ENCODE measurements around the gene BBS9.
"Not testable (repeated sequence)": the region's sequence is repeated elsewhere in the genome, so short reads cannot be mapped to it uniquely, and the experiment has no call there.

Gene BBS9

GRCh38 chr7:33484476-33484875 is 355.1 kb downstream of the BBS9 start:
- H3K9me3 ChIP-seq (ENCODE audit: control insufficient read depth, low read length); H3K18ac ChIP-seq (ENCODE audit: low read depth in 1 of 2, low read length in 2 of 2); H3K4ac ChIP-seq (ENCODE audit: low read depth in 1 of 2, low read length in 2 of 2); H2BK12ac ChIP-seq (ENCODE audit: low read length in 2 of 2); H2BK5ac ChIP-seq (ENCODE audit: low read depth, low read length, poor library complexity, severe bottlenecking); H3K79me1 ChIP-seq (replicated peaks; ENCODE audit: low read length, poor library complexity, severe bottlenecking); H3K4me1 ChIP-seq (ENCODE audit: control insufficient read depth, insufficient read depth, low read depth, low read length); H3K14ac ChIP-seq (ENCODE audit: low read length in 2 of 2); H3K27ac ChIP-seq (ENCODE audit: low read length, poor library complexity, severe bottlenecking); H3K4me2 ChIP-seq (ENCODE audit: low read length, poor library complexity, severe bottlenecking); DNase-seq; H3K9ac ChIP-seq (ENCODE audit: low read length); H2BK120ac ChIP-seq (ENCODE audit: low read depth, low read length); H2BK15ac ChIP-seq (ENCODE audit: low read depth, poor library complexity, severe bottlenecking); H3K23ac ChIP-seq (ENCODE audit: low read length in 2 of 2); H2AK5ac ChIP-seq (ENCODE audit: low read length, severe bottlenecking); H3K27me3 ChIP-seq (ENCODE audit: control insufficient read depth in 1 of 2, insufficient read depth in 1 of 2, low read length in 2 of 2); H2AFZ ChIP-seq (ENCODE audit: low read depth, low read length); H3K4me3 ChIP-seq (ENCODE audit: insufficient read depth in 1 of 2, low read depth in 1 of 2, low read length in 2 of 2); H4K91ac ChIP-seq (ENCODE audit: low read length); H4K8ac ChIP-seq (ENCODE audit: low read length); H3K36me3 ChIP-seq (ENCODE audit: control insufficient read depth in 1 of 2, insufficient read depth in 2 of 2, low read depth in 1 of 2, low read length in 2 of 2): not testable (repeated sequence)
- 33% methylated on average over 1 of the region's 1 CpG for WGBS

- H3K18ac ChIP-seq (ENCODE audit: low read depth in 1 of 2, low read length in 2 of 2) = no peak overlapping the region
- H2BK5ac ChIP-seq (ENCODE audit: low read depth, low read length, poor library complexity, severe bottlenecking) = no peak overlapping the region
- no peak overlapping the region for H3K4ac ChIP-seq (ENCODE audit: low read depth in 1 of 2, low read length in 2 of 2)
- H3K4me1 ChIP-seq (ENCODE audit: control insufficient read depth, insufficient read depth, low read depth, low read length) = no peaks in the 10 kb centered on the region
- H4K8ac ChIP-seq (ENCODE audit: low read length) = no peak overlapping the region
- peak; percentile 10 for DNase-seq
- no peak overlapping the region for H3K23ac ChIP-seq (ENCODE audit: low read length in 2 of 2)
- no peak overlapping the region for H3K4me3 ChIP-seq (ENCODE audit: insufficient read depth in 1 of 2, low read depth in 1 of 2, low read length in 2 of 2)
- H4K91ac ChIP-seq (ENCODE audit: low read length) = no peak overlapping the region
- no peaks in the 10 kb centered on the region for H3K9me3 ChIP-seq (ENCODE audit: control insufficient read depth, low read length)
- no peak overlapping the region for H2BK15ac ChIP-seq (ENCODE audit: low read depth, poor library complexity, severe bottlenecking)
- H3K4me2 ChIP-seq (ENCODE audit: low read length, poor library complexity, severe bottlenecking) = no peak overlapping the region
- H3K9ac ChIP-seq (ENCODE audit: low read length) = no peak overlapping the region
- 75% methylated on average over 4 of the region's 4 CpGs for WGBS
- H3K14ac ChIP-seq (ENCODE audit: low read length in 2 of 2) = no peak overlapping the region
- no peaks in the 10 kb centered on the region for H3K36me3 ChIP-seq (ENCODE audit: control insufficient read depth in 1 of 2, insufficient read depth in 2 of 2, low read depth in 1 of 2, low read length in 2 of 2)
- H2BK120ac ChIP-seq (ENCODE audit: low read depth, low read length) = no peak overlapping the region
- H3K27me3 ChIP-seq (ENCODE audit: control insufficient read depth in 1 of 2, insufficient read depth in 1 of 2, low read length in 2 of 2) = no peaks in the 10 kb centered on the region
- no peak overlapping the region for H2AK5ac ChIP-seq (ENCODE audit: low read length, severe bottlenecking)
- H2BK12ac ChIP-seq (ENCODE audit: low read length in 2 of 2) = no peak overlapping the region
- no peak overlapping the region for H2AFZ ChIP-seq (ENCODE audit: low read depth, low read length)
- no peak overlapping the region for H3K27ac ChIP-seq (ENCODE audit: low read length, poor library complexity, severe bottlenecking)
- H3K79me1 ChIP-seq (replicated peaks; ENCODE audit: low read length, poor library complexity, severe bottlenecking) = no peaks in the 10 kb centered on the region
Observed at GRCh38 chr7:33485747-33486493, 356.6 kb downstream of the BBS9 start.

- Histone ChIP-seq H3K4ac (ENCODE audit: low read depth in 1 of 2, low read length in 2 of 2) (no peak overlapping the region), H3K23ac (ENCODE audit: low read length in 2 of 2) (no peak overlapping the region), H2BK12ac (ENCODE audit: low read length in 2 of 2) (no peak overlapping the region), H3K9ac (ENCODE audit: low read length) (no peak overlapping the region), H3K9me3 (ENCODE audit: control insufficient read depth, low read length) (no peaks in the 10 kb centered on the region), H3K4me3 (ENCODE audit: insufficient read depth in 1 of 2, low read depth in 1 of 2, low read length in 2 of 2) (no peak overlapping the region), H2BK15ac (ENCODE audit: low read depth, poor library complexity, severe bottlenecking) (no peak overlapping the region), H3K14ac (ENCODE audit: low read length in 2 of 2) (no peak overlapping the region), H4K8ac (ENCODE audit: low read length) (no peak overlapping the region), H3K18ac (ENCODE audit: low read depth in 1 of 2, low read length in 2 of 2) (no peak overlapping the region), H2AFZ (ENCODE audit: low read depth, low read length) (no peak overlapping the region), H3K4me1 (ENCODE audit: control insufficient read depth, insufficient read depth, low read depth, low read length) (no peaks in the 10 kb centered on the region), H2BK120ac (ENCODE audit: low read depth, low read length) (no peak overlapping the region), H3K79me1 (replicated peaks; ENCODE audit: low read length, poor library complexity, severe bottlenecking) (no peaks in the 10 kb centered on the region), H3K27ac (ENCODE audit: low read length, poor library complexity, severe bottlenecking) (no peak overlapping the region), H2AK5ac (ENCODE audit: low read length, severe bottlenecking) (no peak overlapping the region), H3K4me2 (ENCODE audit: low read length, poor library complexity, severe bottlenecking) (no peak overlapping the region), H3K27me3 (ENCODE audit: control insufficient read depth in 1 of 2, insufficient read depth in 1 of 2, low read length in 2 of 2) (no peaks in the 10 kb centered on the region), H4K91ac (ENCODE audit: low read length) (no peak overlapping the region), H2BK5ac (ENCODE audit: low read depth, low read length, poor library complexity, severe bottlenecking) (no peak overlapping the region), H3K36me3 (ENCODE audit: control insufficient read depth in 1 of 2, insufficient read depth in 2 of 2, low read depth in 1 of 2, low read length in 2 of 2) (no peaks in the 10 kb centered on the region)
- WGBS = 100% methylated on average over 1 of the region's 1 CpG
- DNase-seq = no peak
Observed at GRCh38 chr7:33486633-33487032, 357.3 kb downstream of the BBS9 start.

GRCh38 chr7:33487998-33488682 is 358.8 kb downstream of the BBS9 start:
- no peak overlapping the region for H2BK120ac ChIP-seq (ENCODE audit: low read depth, low read length)
- H3K27ac ChIP-seq (ENCODE audit: low read length, poor library complexity, severe bottlenecking) = no peak overlapping the region
- H2AK5ac ChIP-seq (ENCODE audit: low read length, severe bottlenecking) = no peak overlapping the region
- no peak overlapping the region for H2AFZ ChIP-seq (ENCODE audit: low read depth, low read length)
- H3K9ac ChIP-seq (ENCODE audit: low read length) = no peak overlapping the region
- no peak overlapping the region for H3K4me3 ChIP-seq (ENCODE audit: insufficient read depth in 1 of 2, low read depth in 1 of 2, low read length in 2 of 2)
- no peaks in the 10 kb centered on the region for H3K4me1 ChIP-seq (ENCODE audit: control insufficient read depth, insufficient read depth, low read depth, low read length)
- H3K18ac ChIP-seq (ENCODE audit: low read depth in 1 of 2, low read length in 2 of 2) = no peak overlapping the region
- H4K91ac ChIP-seq (ENCODE audit: low read length) = no peak overlapping the region
- no peaks in the 10 kb centered on the region for H3K36me3 ChIP-seq (ENCODE audit: control insufficient read depth in 1 of 2, insufficient read depth in 2 of 2, low read depth in 1 of 2, low read length in 2 of 2)
- H4K8ac ChIP-seq (ENCODE audit: low read length) = no peak overlapping the region
- H3K27me3 ChIP-seq (ENCODE audit: control insufficient read depth in 1 of 2, insufficient read depth in 1 of 2, low read length in 2 of 2) = no peaks in the 10 kb centered on the region
- no peaks in the 10 kb centered on the region for H3K79me1 ChIP-seq (replicated peaks; ENCODE audit: low read length, poor library complexity, severe bottlenecking)
- no peak for DNase-seq
- H3K9me3 ChIP-seq (ENCODE audit: control insufficient read depth, low read length) = no peaks in the 10 kb centered on the region
- no peak overlapping the region for H2BK12ac ChIP-seq (ENCODE audit: low read length in 2 of 2)
- no peak overlapping the region for H3K23ac ChIP-seq (ENCODE audit: low read length in 2 of 2)
- H3K14ac ChIP-seq (ENCODE audit: low read length in 2 of 2) = no peak overlapping the region
- no peak overlapping the region for H2BK15ac ChIP-seq (ENCODE audit: low read depth, poor library complexity, severe bottlenecking)
- no peak overlapping the region for H3K4me2 ChIP-seq (ENCODE audit: low read length, poor library complexity, severe bottlenecking)
- no peak overlapping the region for H2BK5ac ChIP-seq (ENCODE audit: low read depth, low read length, poor library complexity, severe bottlenecking)
- no peak overlapping the region for H3K4ac ChIP-seq (ENCODE audit: low read depth in 1 of 2, low read length in 2 of 2)
